ENCODE data around the gene TNFSF15.

GRCh38 chr9:114826431-114826830, 20.6 kb upstream of the TNFSF15 start:
- TF ChIP-seq CTCF (IDR thresholded peaks at IDR 0.05 in 4 of 5, conservative IDR thresholded peaks at IDR 0.05 in 1 of 5) (no peak), POLR2A (IDR thresholded peaks at IDR 0.05) (no peak)
